Testis (tissue), 3 donors: ENCODE measurements around the gene VAV1. TPM values are rescaled to one million over a fixed set of nuclear protein-coding genes. Genes with fewer than 3 reads are reported as not detected.

ENCODE experiments used
- DNase-seq: peaks from one replicate; pipeline ENCODE4 v3.0.0-alpha.2; 2019
- H3K27ac ChIP-seq, 2 donors: fragments of 200-600 bp; sonication (generic); one replicate each; pipeline ENCODE4 v1.5.1; 2019
- H3K27me3 ChIP-seq: fragments of 200-600 bp; sonication (generic); one replicate; pipeline ENCODE4 v1.5.1; 2019
- H3K36me3 ChIP-seq: fragments of 200-600 bp; sonication (generic); one replicate; pipeline ENCODE4 v1.5.1; 2017; ENCODE audit warnings: low read depth; ENCODE audit errors: missing control alignments
- H3K4me1 ChIP-seq: fragments of 200-600 bp; sonication (generic); one replicate; pipeline ENCODE4 v1.5.1; 2019
- H3K4me3 ChIP-seq, 2 donors: fragments of 200-600 bp; sonication (generic); one replicate each; pipeline ENCODE4 v1.5.1; 2017 to 2019
- H3K9me3 ChIP-seq: fragments of 200-600 bp; sonication (generic); one replicate; pipeline ENCODE4 v1.5.1; 2017
- POLR2A ChIP-seq: fragments of 450-650 bp; IDR thresholded peaks from one replicate; pipeline ENCODE4 v1.6.1; 2017; ENCODE audit warnings: antibody characterized with exemption, mild to moderate bottlenecking, moderate library complexity
- WGBS, 2 donors: methylation state at CpG; one replicate each; pipeline ENCODE4 v1.1.5; 2018; 5-methylcytosine and 5-hydroxymethylcytosine counted together
- intact Hi-C: fragments of 100-400 bp; cut with DNase I; formaldehyde crosslinking; loops from one replicate; pipeline ENCODE4 v1.15.1; 2023; ENCODE audit warnings: low total_unique reads
- polyA plus RNA-seq: library from polyadenylated mRNA; stranded (reverse); fragments of 350-450 nt; fragmentation: Illumina TruSeq; extraction: RNeasy Lipid Tissue Mini Kit (QIAGEN cat#74804); gene quantifications from one replicate; pipeline ENCODE4 v1.2.3, GENCODE V29; 2014; ENCODE audit warnings: low read depth, low replicate concordance; ENCODE audit not compliant: insufficient read depth
- total RNA-seq, 2 donors: library from RNA; depleted of rRNA; stranded (reverse); fragments of >200 nt; gene quantifications; one replicate each; pipeline ENCODE4 v1.2.3, GENCODE V29; 2016
- TF ChIP-seq, protein P1 (sequence below), 3 experiments: fragments of 450-650 bp in 2 of 3; fragments of 200-600 bp in 1 of 3; sonication (generic) in 1 of 3; IDR thresholded peaks; one replicate each; pipeline ENCODE4 v1.5.1; 2016 to 2019; ENCODE audit warnings: antibody characterized with exemption in 3 of 3, mild to moderate bottlenecking in 2 of 3, moderate library complexity in 1 of 3

Gene VAV1
- total and polyA plus RNA-seq, 3 donors from 2014 or later = 1.1 to 8.9 (median 4.5) TPM

- H3K9me3 ChIP-seq = no peaks in the 10 kb centered on the region
- 62% methylated on average over 8 of the region's 8 CpGs for WGBS, 2 donors
- H3K4me1 ChIP-seq = no peaks in the 10 kb centered on the region
- no peaks in the 10 kb centered on the region for H3K27me3 ChIP-seq
- TF ChIP-seq POLR2A = no peak
- TF ChIP-seq, protein P1, sequence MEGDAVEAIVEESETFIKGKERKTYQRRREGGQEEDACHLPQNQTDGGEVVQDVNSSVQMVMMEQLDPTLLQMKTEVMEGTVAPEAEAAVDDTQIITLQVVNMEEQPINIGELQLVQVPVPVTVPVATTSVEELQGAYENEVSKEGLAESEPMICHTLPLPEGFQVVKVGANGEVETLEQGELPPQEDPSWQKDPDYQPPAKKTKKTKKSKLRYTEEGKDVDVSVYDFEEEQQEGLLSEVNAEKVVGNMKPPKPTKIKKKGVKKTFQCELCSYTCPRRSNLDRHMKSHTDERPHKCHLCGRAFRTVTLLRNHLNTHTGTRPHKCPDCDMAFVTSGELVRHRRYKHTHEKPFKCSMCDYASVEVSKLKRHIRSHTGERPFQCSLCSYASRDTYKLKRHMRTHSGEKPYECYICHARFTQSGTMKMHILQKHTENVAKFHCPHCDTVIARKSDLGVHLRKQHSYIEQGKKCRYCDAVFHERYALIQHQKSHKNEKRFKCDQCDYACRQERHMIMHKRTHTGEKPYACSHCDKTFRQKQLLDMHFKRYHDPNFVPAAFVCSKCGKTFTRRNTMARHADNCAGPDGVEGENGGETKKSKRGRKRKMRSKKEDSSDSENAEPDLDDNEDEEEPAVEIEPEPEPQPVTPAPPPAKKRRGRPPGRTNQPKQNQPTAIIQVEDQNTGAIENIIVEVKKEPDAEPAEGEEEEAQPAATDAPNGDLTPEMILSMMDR (IDR thresholded peaks at IDR 0.05) = no peak
- no peaks in the 10 kb centered on the region for H3K36me3 ChIP-seq
- H3K4me3 ChIP-seq = no peak overlapping the region
- no peak for DNase-seq
- no peak overlapping the region for H3K27ac ChIP-seq
- intact Hi-C loops = no loop called here
These were observed 30.5 kb downstream of the VAV1 start for GRCh38 chr19:6803036-6803404.

DNA sequence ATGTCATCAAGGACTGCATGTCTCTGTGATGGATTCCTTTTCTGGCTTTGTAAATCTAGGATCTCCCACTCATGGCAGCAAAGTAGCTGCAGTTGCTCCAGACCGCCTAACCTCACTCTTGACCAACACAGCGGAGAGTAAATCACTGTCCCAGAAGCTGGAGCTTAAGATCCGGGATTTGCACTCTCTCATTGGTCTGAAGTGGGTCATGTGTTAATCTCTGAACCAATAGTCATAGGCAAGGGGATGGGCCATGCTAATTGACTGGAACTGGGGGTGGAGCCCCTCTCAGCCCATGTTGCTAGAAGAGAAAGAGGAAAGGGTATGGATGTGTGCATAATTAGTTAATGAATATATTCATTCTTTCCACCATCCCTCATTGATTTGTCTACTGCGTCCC, 34.0 kb downstream of the VAV1 start:
- Histone ChIP-seq H3K27me3 (no peaks in the 10 kb centered on the region), H3K36me3 (no peaks in the 10 kb centered on the region), H3K27ac (no peak overlapping the region), H3K9me3 (no peaks in the 10 kb centered on the region), H3K4me1 (no peaks in the 10 kb centered on the region), H3K4me3 (no peak overlapping the region)
- WGBS, 2 donors = 68 to 72% methylated on average over 4 of the region's 4 CpGs
- intact Hi-C loops = no loop called here
- peak; percentile 34 for DNase-seq
- TF ChIP-seq POLR2A = no peak
- TF ChIP-seq, protein P1 (IDR thresholded peaks at IDR 0.05) = no peak

DNA sequence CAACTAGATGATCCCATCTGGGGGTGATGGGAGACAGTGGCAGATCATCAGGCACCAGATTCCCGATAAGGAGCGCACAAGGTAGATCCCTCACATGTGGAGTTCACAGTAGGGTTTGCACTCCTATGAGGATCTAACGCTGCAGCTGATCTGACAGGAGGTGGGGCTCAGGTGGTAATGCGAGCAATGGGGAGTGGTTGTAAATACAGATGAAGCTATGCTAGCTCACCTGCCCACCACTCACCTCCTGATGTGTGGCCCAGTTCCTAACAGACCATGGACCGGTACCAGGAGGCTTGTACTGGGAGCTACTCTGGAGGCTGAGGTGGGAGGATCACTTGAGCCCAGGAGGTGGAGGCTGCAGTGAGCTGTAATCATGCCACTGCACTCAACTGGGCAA, 34.8 kb downstream of the VAV1 start:
- H3K4me1 ChIP-seq = no peaks in the 10 kb centered on the region
- no peak overlapping the region for H3K27ac ChIP-seq
- H3K27me3 ChIP-seq = no peaks in the 10 kb centered on the region
- H3K9me3 ChIP-seq = no peaks in the 10 kb centered on the region
- no peaks in the 10 kb centered on the region for H3K36me3 ChIP-seq
- H3K4me3 ChIP-seq = no peak overlapping the region
- intact Hi-C loops = no loop called here
- TF ChIP-seq, protein P1 (IDR thresholded peaks at IDR 0.05) = no peak
- no peak for TF ChIP-seq POLR2A
- 83 to 84% methylated on average over 5 of the region's 5 CpGs for WGBS, 2 donors
- DNase-seq = no peak

GRCh38 chr19:6808494-6808893, 36.0 kb downstream of the VAV1 start:
- no peak overlapping the region for H3K27ac ChIP-seq
- H3K4me1 ChIP-seq = no peaks in the 10 kb centered on the region
- no peak for DNase-seq
- no peaks in the 10 kb centered on the region for H3K9me3 ChIP-seq
- H3K27me3 ChIP-seq = no peaks in the 10 kb centered on the region
- TF ChIP-seq POLR2A = no peak
- TF ChIP-seq, protein P1 (IDR thresholded peaks at IDR 0.05) = no peak
- intact Hi-C loops = no loop called here
- H3K36me3 ChIP-seq = no peaks in the 10 kb centered on the region
- 84 to 94% methylated on average over 1 of the region's 1 CpG for WGBS, 2 donors
- H3K4me3 ChIP-seq = no peak overlapping the region

- no peak for TF ChIP-seq POLR2A
- TF ChIP-seq, protein P1 (IDR thresholded peaks at IDR 0.05) = no peak
- Histone ChIP-seq H3K9me3 (no peaks in the 10 kb centered on the region), H3K27ac (no peak overlapping the region), H3K4me1 (no peaks in the 10 kb centered on the region), H3K36me3 (no peaks in the 10 kb centered on the region), H3K4me3 (no peak overlapping the region), H3K27me3 (no peaks in the 10 kb centered on the region)
- 55 to 85% methylated on average over 4 of the region's 4 CpGs for WGBS, 2 donors
- DNase-seq = no peak
- intact Hi-C loops = no loop called here
These were observed 36.8 kb downstream of the VAV1 start for GRCh38 chr19:6809262-6809661.
